K562 (cell line): ENCODE data around the gene ITGB6. TPM values are rescaled to one million over a fixed set of nuclear protein-coding genes. Genes with fewer than 3 reads are reported as not detected.

Source experiments
- ATAC-seq: fragments of 200-7000 bp; cut with Tn5 transposase; 3 replicates; pipeline ENCODE4 v1.9.1; 2020; ENCODE audit warnings: moderate library complexity
- BruUV-seq: library from RNA; stranded (reverse); fragments of 400-500 nt; replicated peaks from 2 replicates; lab custom pipeline; 2021; lab: Mats Ljungman, UMichigan
- CTCF ChIA-PET: fragments of 300-600 bp; formaldehyde crosslinking; extraction: SDS; loops from one replicate; lab custom pipeline; 2021; ENCODE audit warnings: low intra/inter-chr PET ratio; lab: Yijun Ruan, JAX
- POLR2A ChIA-PET: fragments of 300-600, 350-650 bp; sonication (Branson Sonifier 250); formaldehyde crosslinking; extraction: SDS; loops from one replicate; lab custom pipeline; 2021; ENCODE audit warnings: antibody characterized with exemption, inconsistent platforms; lab: Yijun Ruan, JAX
- DNase-seq, 4 experiments: peaks; one replicate each; pipeline versions ENCODE4 v3.0.0 to v3.0.0-alpha.2; 2011 to 2018; ENCODE audit warnings: low spot score in 3 of 4, mixed read lengths in 3 of 4; ENCODE audit errors: extremely low read depth in 1 of 4
- FAIRE-seq: peaks from 2 replicates; lab custom pipeline; 2011; peaks lifted over from hg19 to GRCh38; lab: Jason Lieb, UNC
- H2AFZ ChIP-seq: 2 replicates; pipeline ENCODE4 v1.6.0; 2011; ENCODE audit warnings: low read depth, low read length, control low read depth, inconsistent platforms
- H3K27ac ChIP-seq: fragments of 200-600 bp; 3 replicates; pipeline ENCODE4 v1.8.0; 2011; ENCODE audit warnings: low read depth, mild to moderate bottlenecking, control low read depth, inconsistent platforms, low read length, moderate library complexity, mixed read lengths; ENCODE audit errors: extremely low read depth
- H3K27me3 ChIP-seq, 2 experiments: fragments of 300-600 bp in 1 of 2; 2 replicates in 1 of 2; 3 replicates in 1 of 2; pipeline versions ENCODE4 v1.6.0 to v1.8.0; 2011; ENCODE audit warnings: inconsistent platforms in 2 of 2, low read length in 2 of 2, mild to moderate bottlenecking in 1 of 2, mixed read lengths in 1 of 2, moderate library complexity in 1 of 2; ENCODE audit not compliant: control insufficient read depth in 2 of 2, insufficient read depth in 2 of 2
- H3K36me3 ChIP-seq: fragments of 300-600 bp; 3 replicates; pipeline ENCODE4 v1.8.0; 2011; ENCODE audit warnings: mild to moderate bottlenecking, low read length, inconsistent platforms; ENCODE audit not compliant: control insufficient read depth, insufficient read depth
- H3K4me1 ChIP-seq, 2 experiments: fragments of 200-600 bp in 1 of 2; replicated peaks in 1 of 2; 2 replicates in 1 of 2; 3 replicates in 1 of 2; pipeline versions ENCODE4 v1.5.1 to v1.8.0; 2011; ENCODE audit warnings: inconsistent platforms in 2 of 2, low read length in 2 of 2, mild to moderate bottlenecking in 1 of 2, mixed read lengths in 1 of 2, moderate library complexity in 1 of 2; ENCODE audit not compliant: control insufficient read depth in 2 of 2, insufficient read depth in 2 of 2
- H3K4me2 ChIP-seq: 2 replicates; pipeline ENCODE4 v1.6.1; 2011; ENCODE audit warnings: low read length, control low read depth, inconsistent platforms, mixed read lengths; ENCODE audit not compliant: insufficient read depth
- H3K4me3 ChIP-seq: fragments of 200-600 bp; sonication (generic), shearing (Covaris generic); 2 replicates; pipeline ENCODE4 v1.5.1; 2016; ENCODE audit warnings: control low read depth, inconsistent platforms
- H3K79me2 ChIP-seq: fragments of 200-600 bp; 3 replicates; pipeline ENCODE4 v1.8.0; 2011; ENCODE audit warnings: low read length, inconsistent platforms; ENCODE audit not compliant: control insufficient read depth, insufficient read depth
- H3K9ac ChIP-seq, 2 experiments: 2 replicates each; pipeline versions ENCODE4 v1.6.0 to v1.6.1; 2011; ENCODE audit warnings: low read depth in 2 of 2, low read length in 2 of 2, control low read depth in 1 of 2, inconsistent platforms in 1 of 2, mild to moderate bottlenecking in 1 of 2, mixed read lengths in 1 of 2; ENCODE audit not compliant: insufficient read depth in 1 of 2
- H3K9me1 ChIP-seq: one replicate; pipeline ENCODE4 v1.6.0; 2011; ENCODE audit warnings: inconsistent platforms, mild to moderate bottlenecking, low read length, moderate library complexity; ENCODE audit not compliant: control insufficient read depth, insufficient read depth
- H3K9me3 ChIP-seq: replicated peaks from 2 replicates; pipeline ENCODE4 v1.5.1; 2011; ENCODE audit warnings: low read depth, low read length, inconsistent platforms; ENCODE audit not compliant: control insufficient read depth, insufficient read depth
- H4K20me1 ChIP-seq: replicated peaks from 2 replicates; pipeline ENCODE4 v1.6.1; 2011; ENCODE audit warnings: low read length, inconsistent platforms, mixed read lengths; ENCODE audit not compliant: control insufficient read depth, insufficient read depth
- MBD2 ChIP-seq: sonication (generic); IDR thresholded peaks from 2 replicates; pipeline ENCODE4 v1.6.1; 2016; ENCODE audit warnings: low read depth, borderline replicate concordance
- SMARCC2 ChIP-seq: fragments of 450-650 bp; IDR thresholded peaks from 2 replicates; pipeline ENCODE4 v1.6.1; 2017; ENCODE audit warnings: antibody characterized with exemption, moderate library complexity, mild to moderate bottlenecking, low read depth
- TCF3 ChIP-seq: sonication (generic); formaldehyde crosslinking; IDR thresholded peaks from 2 replicates; pipeline ENCODE4 v1.4.0; 2020; ENCODE audit warnings: mild to moderate bottlenecking, missing genetic modification reagents
- ZNF212 ChIP-seq: fragments of 450-650 bp; formaldehyde crosslinking; IDR thresholded peaks from 2 replicates; pipeline ENCODE4 v1.4.0; 2020; ENCODE audit warnings: mild to moderate bottlenecking
- ZNF699 ChIP-seq: fragments of 250-450 bp; sonication (Bioruptor Pico); IDR thresholded peaks from 2 replicates; pipeline ENCODE4 v1.8.0; 2021; ENCODE audit warnings: mild to moderate bottlenecking, moderate library complexity; ENCODE audit not compliant: insufficient replicate concordance
- ZNF707 ChIP-seq: fragments of 250-450 bp; sonication (Bioruptor Pico); conservative IDR thresholded peaks from 2 replicates; pipeline ENCODE4 v1.8.0; 2022; ENCODE audit warnings: inconsistent platforms, mild to moderate bottlenecking, moderate library complexity
- WGBS: fragments of 100-300 bp; shearing (Covaris generic); methylation state at CpG from one replicate; pipeline ENCODE4 v1.1.6; 2016; ENCODE audit warnings: low coverage, mixed read lengths; ENCODE audit not compliant: insufficient coverage; ENCODE audit errors: missing lambda C conversion rate; 5-methylcytosine and 5-hydroxymethylcytosine counted together
- in situ Hi-C: fragments of 300-500 bp; cut with MboI; formaldehyde crosslinking; loops from 4 replicates; pipeline ENCODE4 v1.15.0; 2018; ENCODE audit warnings: inconsistent platforms, mixed read lengths
- intact Hi-C: fragments of 100-400 bp; cut with micrococcal nuclease; formaldehyde crosslinking; loops from 2 replicates; pipeline ENCODE4 v1.14.2; 2022
- polyA plus RNA-seq, 8 experiments: library from polyadenylated mRNA; depleted of rRNA in 4 of 8; stranded (reverse) in 5 of 8; unstranded in 3 of 8; fragments of >200 nt; fragmentation: Nextera tagmentation in 2 of 8; fragmentation: Illumina TruSeq in 1 of 8; extraction: Ambion mirVana in 2 of 8; extraction: Trizol in 1 of 8; gene quantifications; 2 replicates each; pipeline versions ENCODE4 v1.2.1 to v1.2.3, GENCODE V29; 2011 to 2014; ENCODE audit warnings: inconsistent platforms in 1 of 8, missing spikeins in 1 of 8
- total RNA-seq, 7 experiments: library from RNA; depleted of rRNA in 6 of 7; stranded (reverse); fragments of >200 nt in 6 of 7; fragmentation: Illumina TruSeq in 2 of 7; extraction: Trizol in 2 of 7; gene quantifications; 2 replicates each; pipeline versions ENCODE4 v1.2.1 to v1.2.3, GENCODE V29; 2011 to 2021; ENCODE audit warnings: low replicate concordance in 1 of 7
- TF ChIP-seq, protein P1 (sequence below): fragments of 200-800 bp; sonication (Bioruptor generic); IDR thresholded peaks from 2 replicates; pipeline ENCODE4 v1.6.1; 2016; ENCODE audit warnings: missing genetic modification characterization, missing compliant biosample characterization
- TF ChIP-seq, protein P2 (sequence below): sonication (generic); formaldehyde crosslinking; IDR thresholded peaks from 2 replicates; pipeline ENCODE4 v1.8.0; 2022; ENCODE audit warnings: missing genetic modification reagents, mild to moderate bottlenecking, moderate library complexity, borderline replicate concordance

The ITGB6 gene
- total and polyA plus RNA-seq, 9 of the 15 experiments (the other 6 are each of a cell fraction or from before 2014, with no cell fraction given), result 0.18 TPM; not detected in 8

DNA sequence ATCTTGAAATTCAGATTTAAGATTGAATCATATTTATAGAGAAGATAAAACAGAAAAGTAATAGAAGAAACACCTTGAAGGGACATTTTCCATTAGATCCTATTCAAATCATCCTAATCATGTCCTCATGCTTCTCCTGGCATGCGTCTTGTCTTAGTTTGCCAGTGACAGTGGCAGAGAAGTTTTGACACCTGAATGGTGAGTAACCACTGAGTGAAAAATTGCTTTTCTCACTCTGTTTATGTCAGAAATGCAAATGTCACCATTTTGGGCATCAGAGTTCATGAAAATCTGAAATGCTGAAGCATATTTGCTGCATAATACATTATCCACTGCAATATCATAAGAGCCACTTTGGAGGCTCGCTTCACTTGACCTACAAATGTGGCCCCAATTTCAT is 74.7 kb downstream of the ITGB6 start:
- Histone ChIP-seq H3K4me1 (no peaks in the 10 kb centered on the region), H3K9me1 (no peaks in the 10 kb centered on the region), H3K79me2 (no peaks in the 10 kb centered on the region), H3K9me3 (no peaks in the 10 kb centered on the region), H3K27me3 (no peaks in the 10 kb centered on the region; a peak in 1 of 5 replicates), H3K36me3 (no peaks in the 10 kb centered on the region), H2AFZ (no peak overlapping the region), H3K4me3 (no peak overlapping the region), H3K9ac (no peak overlapping the region), H3K27ac (no peak overlapping the region), H4K20me1 (no peaks in the 10 kb centered on the region), H3K4me2 (no peak overlapping the region)
- no peak for TF ChIP-seq ZNF699
- intact Hi-C loops (no loop called here), in situ Hi-C loops (no loop called here)
- FAIRE-seq (no peak), DNase-seq (no peak), ATAC-seq (no peak)
- ChIA-PET POLR2A (no interaction called here), CTCF (no interaction called here)
- 0% methylated on average over 2 of the region's 2 CpGs for WGBS
- BruUV-seq, result no TSS peak

DNA sequence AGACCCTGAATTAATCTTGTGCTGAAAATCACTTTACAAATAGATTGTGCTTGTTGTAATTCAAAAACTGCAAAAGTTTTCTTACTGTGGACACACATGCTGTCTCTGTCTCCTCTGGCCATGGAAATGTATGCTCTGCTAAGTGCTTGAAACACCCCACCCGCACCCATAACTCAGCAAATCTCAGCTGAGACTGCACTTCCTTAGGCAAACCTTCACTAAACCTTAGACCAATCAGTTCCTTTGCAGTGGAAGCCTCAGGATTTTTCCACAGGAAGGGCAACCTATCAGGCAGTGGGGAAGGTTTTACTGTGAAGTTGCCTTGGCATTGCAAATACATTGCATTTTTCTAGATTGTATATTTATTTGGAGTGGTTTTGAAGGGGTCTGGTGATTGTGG is 75.5 kb downstream of the ITGB6 start:
- intact Hi-C loops (no loop called here), in situ Hi-C loops (no loop called here)
- DNase-seq, result no peak
- 0% methylated on average over 1 of the region's 1 CpG for WGBS
- ATAC-seq, result no peak
- no peak overlapping the region for H3K4me2 ChIP-seq
- no peaks in the 10 kb centered on the region for H3K4me1 ChIP-seq
- no peaks in the 10 kb centered on the region for H4K20me1 ChIP-seq
- no peaks in the 10 kb centered on the region for H3K9me1 ChIP-seq
- H3K4me3 ChIP-seq, result no peak overlapping the region
- no peak overlapping the region for H3K27ac ChIP-seq
- ChIA-PET CTCF (no interaction called here), POLR2A (no interaction called here)
- no peaks in the 10 kb centered on the region for H3K79me2 ChIP-seq
- H3K9me3 ChIP-seq, result no peaks in the 10 kb centered on the region
- H3K27me3 ChIP-seq, result no peaks in the 10 kb centered on the region; a peak in 1 of 5 replicates
- no TSS peak for BruUV-seq
- no peaks in the 10 kb centered on the region for H3K36me3 ChIP-seq
- no peak overlapping the region for H3K9ac ChIP-seq
- H2AFZ ChIP-seq, result no peak overlapping the region
- FAIRE-seq, result no peak
- no peak for TF ChIP-seq SMARCC2
- no peak for TF ChIP-seq TCF3
- TF ChIP-seq, protein P1, sequence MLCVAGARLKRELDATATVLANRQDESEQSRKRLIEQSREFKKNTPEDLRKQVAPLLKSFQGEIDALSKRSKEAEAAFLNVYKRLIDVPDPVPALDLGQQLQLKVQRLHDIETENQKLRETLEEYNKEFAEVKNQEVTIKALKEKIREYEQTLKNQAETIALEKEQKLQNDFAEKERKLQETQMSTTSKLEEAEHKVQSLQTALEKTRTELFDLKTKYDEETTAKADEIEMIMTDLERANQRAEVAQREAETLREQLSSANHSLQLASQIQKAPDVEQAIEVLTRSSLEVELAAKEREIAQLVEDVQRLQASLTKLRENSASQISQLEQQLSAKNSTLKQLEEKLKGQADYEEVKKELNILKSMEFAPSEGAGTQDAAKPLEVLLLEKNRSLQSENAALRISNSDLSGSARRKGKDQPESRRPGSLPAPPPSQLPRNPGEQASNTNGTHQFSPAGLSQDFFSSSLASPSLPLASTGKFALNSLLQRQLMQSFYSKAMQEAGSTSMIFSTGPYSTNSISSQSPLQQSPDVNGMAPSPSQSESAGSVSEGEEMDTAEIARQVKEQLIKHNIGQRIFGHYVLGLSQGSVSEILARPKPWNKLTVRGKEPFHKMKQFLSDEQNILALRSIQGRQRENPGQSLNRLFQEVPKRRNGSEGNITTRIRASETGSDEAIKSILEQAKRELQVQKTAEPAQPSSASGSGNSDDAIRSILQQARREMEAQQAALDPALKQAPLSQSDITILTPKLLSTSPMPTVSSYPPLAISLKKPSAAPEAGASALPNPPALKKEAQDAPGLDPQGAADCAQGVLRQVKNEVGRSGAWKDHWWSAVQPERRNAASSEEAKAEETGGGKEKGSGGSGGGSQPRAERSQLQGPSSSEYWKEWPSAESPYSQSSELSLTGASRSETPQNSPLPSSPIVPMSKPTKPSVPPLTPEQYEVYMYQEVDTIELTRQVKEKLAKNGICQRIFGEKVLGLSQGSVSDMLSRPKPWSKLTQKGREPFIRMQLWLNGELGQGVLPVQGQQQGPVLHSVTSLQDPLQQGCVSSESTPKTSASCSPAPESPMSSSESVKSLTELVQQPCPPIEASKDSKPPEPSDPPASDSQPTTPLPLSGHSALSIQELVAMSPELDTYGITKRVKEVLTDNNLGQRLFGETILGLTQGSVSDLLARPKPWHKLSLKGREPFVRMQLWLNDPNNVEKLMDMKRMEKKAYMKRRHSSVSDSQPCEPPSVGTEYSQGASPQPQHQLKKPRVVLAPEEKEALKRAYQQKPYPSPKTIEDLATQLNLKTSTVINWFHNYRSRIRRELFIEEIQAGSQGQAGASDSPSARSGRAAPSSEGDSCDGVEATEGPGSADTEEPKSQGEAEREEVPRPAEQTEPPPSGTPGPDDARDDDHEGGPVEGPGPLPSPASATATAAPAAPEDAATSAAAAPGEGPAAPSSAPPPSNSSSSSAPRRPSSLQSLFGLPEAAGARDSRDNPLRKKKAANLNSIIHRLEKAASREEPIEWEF (CRISPR knock-in tag), result no peak
- no peak for TF ChIP-seq ZNF212 (CRISPR knock-in tag)
- no peak for TF ChIP-seq ZNF707 (CRISPR knock-in tag)
- TF ChIP-seq, protein P2, sequence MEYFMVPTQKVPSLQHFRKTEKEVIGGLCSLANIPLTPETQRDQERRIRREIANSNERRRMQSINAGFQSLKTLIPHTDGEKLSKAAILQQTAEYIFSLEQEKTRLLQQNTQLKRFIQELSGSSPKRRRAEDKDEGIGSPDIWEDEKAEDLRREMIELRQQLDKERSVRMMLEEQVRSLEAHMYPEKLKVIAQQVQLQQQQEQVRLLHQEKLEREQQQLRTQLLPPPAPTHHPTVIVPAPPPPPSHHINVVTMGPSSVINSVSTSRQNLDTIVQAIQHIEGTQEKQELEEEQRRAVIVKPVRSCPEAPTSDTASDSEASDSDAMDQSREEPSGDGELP, result no peak
- no peak for TF ChIP-seq MBD2
